Measurements from ENCODE around the gene GCAT.

The GCAT gene

GRCh38 chr22:37846433-37846832 lies 38.7 kb downstream of the GCAT start:
- DNase-seq = no peak

GRCh38 chr22:37848587-37849088 lies 40.9 kb downstream of the GCAT start:
- peak; percentile 21 to 29 for DNase-seq

- DNase-seq = peak; percentile 90 to 91
These were observed 41.5 kb downstream of the GCAT start, which contains the start of gene EIF3L for GRCh38 chr22:37849089-37849751. TSS of gene EIF3L (plus strand) at chr22:37849419. CDS start at chr22:37849450, 31 bp downstream.

- DNase-seq = no peak
These were observed 43.1 kb downstream of the GCAT start for GRCh38 chr22:37850801-37851200.

GRCh38 chr22:37852418-37852817 lies 44.7 kb downstream of the GCAT start:
- DNase-seq = no peak

GRCh38 chr22:37854946-37855345 lies 47.2 kb downstream of the GCAT start:
- no peak for DNase-seq

GRCh38 chr22:37855462-37855861 lies 47.7 kb downstream of the GCAT start:
- no peak for DNase-seq

- DNase-seq = no peak
These were observed 53.2 kb downstream of the GCAT start for GRCh38 chr22:37860796-37861421.

- DNase-seq = no peak
These were observed 55.0 kb downstream of the GCAT start for GRCh38 chr22:37862570-37863325.

GRCh38 chr22:37865510-37865909 lies 57.8 kb downstream of the GCAT start:
- DNase-seq = no peak
